ENCODE results near the gene B4GALT7. TPM values are rescaled to one million over a fixed set of nuclear protein-coding genes. Genes with fewer than 3 reads are reported as not detected.
"Not testable (repeated sequence)": the region's sequence is repeated elsewhere in the genome, so short reads cannot be mapped to it uniquely, and the experiment has no call there.

B4GALT7 gene
- total RNA-seq, 1 donor from 2014 or later = 29.3 TPM

DNA sequence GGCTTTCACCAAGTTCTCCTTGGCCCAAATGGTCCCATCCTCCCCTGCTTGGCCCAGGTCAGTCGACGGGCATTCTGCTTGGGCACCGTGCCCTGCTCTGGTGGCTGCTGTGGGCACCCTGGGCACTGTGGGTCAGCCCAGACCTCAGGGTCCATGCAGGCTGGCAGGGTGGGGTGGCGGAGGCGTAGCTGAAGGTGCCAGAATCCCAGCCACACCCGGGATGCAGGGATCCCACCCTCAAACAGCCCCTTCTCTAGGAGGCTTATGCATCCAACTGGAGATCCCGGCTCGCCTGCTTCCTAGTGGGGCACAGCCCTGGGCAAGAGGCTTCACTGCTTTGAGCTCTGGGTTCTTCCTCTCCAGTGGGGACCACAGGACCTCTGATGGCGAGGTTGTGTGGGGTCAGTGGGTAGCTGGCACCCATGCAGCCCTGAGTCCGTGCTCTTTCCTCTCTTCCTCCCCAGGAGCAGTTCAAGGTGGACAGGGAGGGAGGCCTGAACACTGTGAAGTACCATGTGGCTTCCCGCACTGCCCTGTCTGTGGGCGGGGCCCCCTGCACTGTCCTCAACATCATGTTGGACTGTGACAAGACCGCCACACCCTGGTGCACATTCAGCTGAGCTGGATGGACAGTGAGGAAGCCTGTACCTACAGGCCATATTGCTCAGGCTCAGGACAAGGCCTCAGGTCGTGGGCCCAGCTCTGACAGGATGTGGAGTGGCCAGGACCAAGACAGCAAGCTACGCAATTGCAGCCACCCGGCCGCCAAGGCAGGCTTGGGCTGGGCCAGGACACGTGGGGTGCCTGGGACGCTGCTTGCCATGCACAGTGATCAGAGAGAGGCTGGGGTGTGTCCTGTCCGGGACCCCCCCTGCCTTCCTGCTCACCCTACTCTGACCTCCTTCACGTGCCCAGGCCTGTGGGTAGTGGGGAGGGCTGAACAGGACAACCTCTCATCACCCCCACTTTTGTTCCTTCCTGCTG, 9.4 kb downstream of the B4GALT7 start:
- no peak for DNase-seq (ENCODE audit: low read depth)

DNA sequence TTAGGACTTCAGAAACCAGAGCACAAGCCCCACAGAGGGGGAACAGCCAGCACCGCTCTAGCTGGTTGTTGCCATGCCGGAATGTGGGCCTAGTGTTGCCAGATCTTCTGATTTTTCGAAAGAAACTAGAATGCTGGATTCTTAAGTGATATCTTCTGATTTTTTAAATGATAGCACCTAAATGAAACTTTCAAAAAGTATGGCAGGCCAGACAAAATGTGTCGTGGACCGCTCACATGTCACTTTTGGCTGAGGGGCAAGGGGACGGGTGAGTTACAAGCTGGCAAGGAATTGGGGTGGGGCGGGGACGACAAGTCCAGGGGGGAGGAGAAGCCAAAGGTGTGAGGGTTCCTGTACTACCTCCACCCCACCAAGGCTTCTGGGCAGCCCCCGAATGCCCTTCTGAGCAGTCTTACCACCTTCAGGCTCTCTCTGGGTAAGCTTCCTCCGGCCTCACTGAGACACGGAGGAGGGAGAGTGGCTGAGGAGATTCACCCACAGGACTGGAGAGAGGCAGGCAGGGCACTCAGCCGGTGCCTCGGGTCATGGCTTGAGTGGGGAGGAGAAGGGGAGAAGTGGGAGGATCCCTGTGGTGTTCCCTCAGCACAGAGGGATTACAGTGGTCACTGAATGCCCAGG, 10.3 kb downstream of the B4GALT7 start:
- no peak for DNase-seq (ENCODE audit: low read depth)

DNA sequence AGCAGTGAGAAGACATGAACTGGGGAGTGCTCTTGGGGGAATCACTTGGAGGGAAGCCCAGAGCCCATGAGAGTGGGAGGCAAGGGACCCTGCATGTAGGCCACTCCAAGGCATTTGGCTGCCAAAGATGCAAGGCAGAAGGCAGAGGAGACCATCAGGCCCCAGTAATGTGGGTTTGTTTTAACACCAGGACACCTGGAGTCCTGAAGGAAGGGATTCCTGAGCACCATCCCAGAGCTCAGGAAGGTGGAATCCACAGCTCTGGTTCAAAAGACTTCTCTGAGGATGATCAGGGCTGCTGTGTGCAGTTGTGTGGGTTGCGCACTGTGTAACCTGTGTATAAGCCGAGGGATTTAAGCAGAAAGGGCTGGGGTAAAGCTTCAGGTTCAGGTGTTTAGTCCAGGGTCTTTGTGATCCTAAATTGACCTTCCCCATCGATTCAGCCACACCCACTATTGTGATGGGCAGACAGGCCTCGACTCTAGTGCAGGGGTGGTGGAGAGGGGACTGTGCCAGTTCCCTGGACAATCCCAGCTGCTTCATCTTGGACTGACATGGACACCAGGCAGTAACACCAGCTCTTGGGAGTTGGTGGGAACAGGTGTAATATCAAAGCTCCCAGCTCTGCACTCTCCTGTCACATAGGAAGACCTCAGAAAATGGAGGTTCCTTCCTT, 11.0 kb downstream of the B4GALT7 start:
- DNase-seq (ENCODE audit: low read depth) = peak; percentile 70

DNA sequence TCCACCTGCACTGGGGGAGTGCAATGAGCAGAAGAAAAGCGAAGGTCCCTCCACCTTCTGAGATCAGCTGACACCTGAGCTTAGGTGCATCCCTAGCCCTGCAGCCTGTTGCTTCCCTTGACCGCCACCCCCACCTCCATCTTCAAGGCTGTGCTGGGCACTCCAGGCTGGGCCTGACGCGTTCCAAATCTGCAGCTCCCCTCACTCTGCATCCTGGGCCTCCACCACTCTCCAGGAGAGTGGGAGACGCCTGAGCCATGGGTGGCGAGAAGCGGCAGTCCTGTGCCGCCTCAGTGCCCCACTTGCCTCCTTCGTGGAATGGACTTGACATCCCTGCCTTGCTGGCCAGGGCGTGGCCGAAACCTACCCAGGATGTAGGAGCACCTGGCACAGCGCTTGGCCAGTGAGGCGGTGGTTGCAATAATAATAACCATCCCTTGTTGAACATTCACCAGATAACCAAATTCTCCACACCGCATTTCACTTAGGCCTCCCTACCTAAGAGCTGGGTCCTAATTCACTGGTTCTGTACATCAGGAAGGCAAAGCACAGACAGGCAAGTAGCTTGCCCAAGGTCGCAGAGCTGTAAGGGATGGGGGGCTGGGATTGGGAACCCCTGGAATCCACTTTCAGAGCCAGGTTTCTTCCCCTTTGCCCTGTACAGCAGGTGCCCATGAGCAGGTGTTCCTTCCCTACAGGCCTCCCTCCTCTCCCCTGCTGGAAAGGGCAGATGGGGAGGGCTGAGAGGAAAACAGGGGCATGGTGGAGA, 11.7 kb downstream of the B4GALT7 start:
- DNase-seq (ENCODE audit: low read depth) = no peak

DNA sequence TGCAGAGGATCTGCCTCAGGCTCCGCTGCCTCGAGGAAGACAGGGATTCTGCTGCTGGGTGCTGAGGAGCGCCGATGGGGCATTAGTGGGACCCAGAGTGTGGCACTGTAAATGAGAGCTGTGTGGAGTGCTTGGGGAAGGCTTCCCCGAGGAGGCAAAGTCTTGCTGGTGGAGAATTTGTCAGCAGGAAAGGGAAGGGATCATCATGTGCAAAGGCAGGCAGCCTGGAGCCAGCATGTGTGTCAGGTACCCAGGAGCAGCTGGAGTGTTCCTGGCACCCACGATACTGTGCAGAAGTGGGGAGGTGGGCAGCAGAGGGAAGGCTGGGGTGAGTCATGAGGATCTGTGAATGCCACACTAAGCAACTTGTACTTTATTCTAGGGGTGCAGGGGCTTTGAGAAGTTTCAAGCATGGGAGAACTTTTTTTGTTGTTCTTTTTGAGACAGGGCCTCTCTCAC, 12.3 kb downstream of the B4GALT7 start:
- DNase-seq (ENCODE audit: low read depth) = no peak

DNA sequence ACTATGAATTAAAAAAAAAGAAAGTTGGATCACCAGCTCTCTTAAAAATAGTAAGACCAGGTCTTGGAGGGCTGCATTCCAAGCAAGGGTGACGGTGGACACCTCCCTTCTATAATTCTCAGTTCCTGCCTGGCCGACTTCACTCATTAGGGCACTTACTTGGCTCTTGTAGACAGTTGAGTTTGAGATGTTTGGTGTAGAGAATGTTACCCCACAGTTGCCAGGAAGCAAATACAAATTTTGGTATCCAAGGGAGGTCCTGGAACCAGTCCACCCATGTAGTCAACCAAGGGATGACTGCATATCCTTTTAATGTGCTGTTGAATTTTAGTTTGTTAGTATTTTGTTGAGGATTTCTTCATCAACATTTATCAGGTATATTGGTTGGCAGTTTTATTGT, 20.6 kb downstream of the B4GALT7 start:
- DNase-seq (ENCODE audit: low read depth) = no peak

DNA sequence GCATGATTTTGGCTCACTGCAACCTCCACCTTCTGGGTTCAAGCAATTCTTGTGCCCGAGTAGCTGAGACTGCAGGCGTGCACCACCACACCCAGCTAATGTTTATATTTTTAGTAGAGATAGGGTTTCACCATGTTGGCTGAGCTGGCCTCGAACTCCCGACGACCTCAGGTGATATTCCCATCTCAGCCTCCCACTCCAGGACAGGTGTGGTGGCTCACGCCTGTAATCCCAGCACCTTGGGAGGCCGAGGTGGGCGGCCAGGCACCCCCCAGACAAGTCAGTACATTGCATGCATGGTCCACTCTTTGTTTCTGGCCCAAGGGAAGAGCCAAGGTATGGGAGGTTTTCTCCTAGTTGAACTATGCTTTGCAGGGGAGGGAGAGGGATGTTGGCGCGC, 24.2 kb downstream of the B4GALT7 start:
- DNase-seq (ENCODE audit: low read depth) = not testable (repeated sequence)

DNA sequence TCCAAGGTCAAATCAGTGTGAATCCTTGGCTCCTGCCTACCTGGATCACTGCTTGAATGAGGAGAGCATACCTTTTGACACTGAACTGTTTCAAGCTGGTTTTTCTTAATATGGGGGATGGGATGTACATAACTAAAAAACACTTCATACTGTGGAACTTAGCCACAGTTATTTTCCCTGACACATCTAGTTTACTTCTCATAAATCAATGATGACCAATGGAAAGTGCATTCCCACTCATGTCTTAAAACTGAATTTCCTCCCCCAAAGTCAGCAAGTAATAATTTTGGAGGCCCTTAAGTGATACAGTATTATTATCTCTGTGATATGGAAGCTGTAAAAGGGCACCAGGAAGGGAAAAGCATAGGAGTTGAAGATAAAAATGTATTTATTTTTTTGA, 30.3 kb downstream of the B4GALT7 start:
- not testable (repeated sequence) for DNase-seq (ENCODE audit: low read depth)

DNA sequence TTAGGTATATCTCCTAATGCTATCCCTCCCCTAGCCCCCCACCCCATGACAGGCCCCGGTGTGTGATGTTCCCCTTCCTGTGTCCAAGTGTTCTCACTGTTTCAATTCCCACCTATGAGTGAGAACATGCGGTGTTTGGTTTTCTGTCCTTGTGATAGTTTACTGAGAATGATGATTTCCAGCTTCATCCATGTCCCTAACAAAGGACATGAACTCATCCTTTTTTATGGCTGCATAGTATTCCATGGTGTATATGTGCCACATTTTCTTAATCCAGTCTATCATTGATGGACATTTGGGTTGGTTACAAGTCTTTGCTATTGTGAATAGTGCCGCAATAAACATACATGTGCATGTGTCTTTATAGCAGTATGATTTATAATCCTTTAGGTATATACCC, 35.0 kb downstream of the B4GALT7 start:
- DNase-seq (ENCODE audit: low read depth) = not testable (repeated sequence)

DNA sequence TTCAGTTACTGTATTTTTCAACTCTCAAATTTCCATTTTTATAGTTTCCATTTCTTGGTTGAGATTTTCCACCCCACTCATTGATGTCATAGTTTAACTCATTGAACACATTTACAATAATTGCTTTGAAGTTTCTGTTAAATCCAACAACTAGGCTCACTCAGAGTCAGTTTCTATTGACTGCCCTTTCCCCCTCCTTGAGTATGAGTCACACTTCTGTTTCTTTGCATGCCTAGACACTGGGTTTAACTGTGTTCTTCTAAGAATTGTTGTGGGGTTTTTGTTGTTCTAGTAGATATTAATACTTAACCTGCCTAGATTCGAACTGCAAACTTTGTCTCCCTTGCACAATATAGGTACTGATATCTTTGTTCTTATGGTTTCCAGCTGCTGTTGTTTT, 45.5 kb downstream of the B4GALT7 start:
- DNase-seq (ENCODE audit: low read depth) = not testable (repeated sequence)

DNA sequence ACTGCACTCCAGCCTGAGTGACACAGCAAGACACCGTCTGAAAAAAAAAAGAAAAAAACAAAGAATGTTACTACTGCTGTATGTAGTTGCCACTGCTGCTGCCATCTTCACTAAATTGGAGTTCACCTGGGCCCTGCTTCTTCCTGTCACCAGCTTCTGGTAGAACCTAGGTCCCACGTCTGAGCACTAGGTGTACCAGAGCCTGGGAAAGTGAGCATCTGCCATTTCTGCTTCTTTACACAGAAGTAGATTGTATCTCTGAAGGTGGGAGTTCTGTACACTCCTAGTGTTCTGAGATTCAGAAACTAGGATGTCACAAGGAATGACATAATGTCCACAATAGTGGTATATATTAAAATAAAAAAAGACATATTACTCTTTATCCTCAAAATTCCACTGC, 51.3 kb downstream of the B4GALT7 start:
- DNase-seq (ENCODE audit: low read depth) = not testable (repeated sequence)

DNA sequence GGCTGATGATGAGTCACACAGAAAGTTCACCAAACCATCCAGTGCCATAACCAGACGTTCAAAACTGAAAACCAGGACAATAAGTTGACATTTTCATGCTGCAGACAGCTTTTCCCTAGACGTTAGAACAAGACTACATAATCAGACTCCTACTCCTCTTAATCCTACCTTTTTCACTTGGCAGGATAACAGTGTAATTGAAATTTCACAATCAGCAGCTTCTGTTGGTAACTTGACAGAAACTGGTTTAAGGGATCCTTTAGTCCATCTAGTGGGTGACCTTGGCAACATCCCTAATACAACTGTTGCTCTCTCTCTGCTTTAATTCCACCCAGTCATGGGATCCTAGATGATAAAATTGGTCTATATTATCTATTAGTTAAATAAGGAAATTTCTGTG, 57.9 kb downstream of the B4GALT7 start:
- DNase-seq (ENCODE audit: low read depth) = peak; percentile 2

DNA sequence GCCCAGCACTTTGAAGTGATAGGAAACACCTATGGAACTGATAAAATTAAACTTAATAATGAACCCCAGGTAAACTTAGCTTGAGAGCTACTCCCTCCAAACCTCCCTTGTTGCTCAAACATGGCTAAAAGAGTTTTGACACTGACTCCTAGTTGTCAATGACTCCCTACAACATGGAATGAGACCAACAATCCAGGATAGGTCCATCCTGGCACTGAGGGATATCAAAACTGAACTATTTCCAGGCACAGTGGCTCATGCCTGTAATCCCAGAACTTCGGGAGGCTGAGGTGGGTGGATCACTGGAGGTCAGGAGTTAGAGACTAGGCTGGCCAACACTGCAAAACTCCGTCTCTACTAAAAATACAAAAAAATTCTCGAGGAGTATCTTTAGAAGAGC, 58.6 kb downstream of the B4GALT7 start:
- not testable (repeated sequence) for DNase-seq (ENCODE audit: low read depth)

Other genes with a start within 250 kb of the B4GALT7 start
- 155 and 179 TPM in 2 replicates for gene LMAN2, start 248.5 kb upstream of the B4GALT7 start, total RNA-seq
- 2.5 and 4.1 TPM in 2 replicates for gene RGS14, start 242.2 kb upstream of the B4GALT7 start, total RNA-seq
- gene SLC34A1, start 215.7 kb upstream of the B4GALT7 start, total RNA-seq = not detected in 2 replicates
- gene PFN3, start 199.5 kb upstream of the B4GALT7 start, total RNA-seq = not detected in 2 replicates
- 0.86 and 0.94 TPM in 2 replicates for gene F12, start 190.6 kb upstream of the B4GALT7 start, total RNA-seq
- 19.8 and 27.8 TPM in 2 replicates for gene GRK6, start 173.5 kb upstream of the B4GALT7 start, total RNA-seq
- gene PRR7, start 153.3 kb upstream of the B4GALT7 start, total RNA-seq = 23.1 and 38.7 TPM in 2 replicates
- 311 and 455 TPM in 2 replicates for gene DBN1, start 126.5 kb upstream of the B4GALT7 start, total RNA-seq
- 302 and 340 TPM in 2 replicates for gene PDLIM7, start 102.5 kb upstream of the B4GALT7 start, total RNA-seq
- 21.7 and 29.3 TPM in 2 replicates for gene DOK3, start 90.3 kb upstream of the B4GALT7 start, total RNA-seq
- gene DDX41, start 83.2 kb upstream of the B4GALT7 start, total RNA-seq = 87.2 and 112 TPM in 2 replicates
- gene FAM193B, start 45.6 kb upstream of the B4GALT7 start, total RNA-seq = 33.5 and 42.0 TPM in 2 replicates
- gene TMED9, start 7.9 kb upstream of the B4GALT7 start, total RNA-seq = 125 and 146 TPM in 2 replicates
- 0.19 and 0.57 TPM in 2 replicates for gene FAM153A, start 182.8 kb downstream of the B4GALT7 start, total RNA-seq